ENCODE results near the gene ABL1. TPM values are rescaled to one million over a fixed set of nuclear protein-coding genes. Genes with fewer than 3 reads are reported as not detected.

ABL1 gene
- polyA plus RNA-seq, 1 of the 3 experiments (the other 2 are of a cell fraction), result 24.6 TPM

GRCh38 chr9:130919559-130920145, 84.6 kb downstream of the ABL1 start:
- H3K9me3 ChIP-seq, result no peaks in the 10 kb centered on the region
- no peak overlapping the region for H3K4me2 ChIP-seq
- no peaks in the 10 kb centered on the region for H4K20me1 ChIP-seq (ENCODE audit: insufficient read depth)
- no peaks in the 10 kb centered on the region for H3K4me1 ChIP-seq (ENCODE audit: control insufficient read depth in 1 of 2, insufficient read depth in 2 of 2, low read depth in 1 of 2, low read length in 1 of 2)
- H3K9me2 ChIP-seq, result no peaks in the 10 kb centered on the region
- WGBS (ENCODE audit: low lambda C conversion rate), result 84% methylated on average over 7 of the region's 14 CpGs
- no peak overlapping the region for H3K9ac ChIP-seq
- no peak for DNase-seq
- no peaks in the 10 kb centered on the region for H3K36me3 ChIP-seq (replicated peaks in 1 of 2; ENCODE audit: control insufficient read depth in 1 of 2, insufficient read depth in 2 of 2, low read length in 1 of 2)
- CTCF ChIA-PET, result interaction anchor here (0.6 to 2.2 kb wide), 3 partner anchors 8 to 130 kb away, joined by 3 to 9 read pairs (median 5); no protein-coding TSS in a partner anchor
- no peaks in the 10 kb centered on the region for H3F3A ChIP-seq (replicated peaks; ENCODE audit: insufficient read depth)
- H3K27ac ChIP-seq (ENCODE audit: low read depth in 2 of 2, low read length in 1 of 2), result no peak overlapping the region
- no peak overlapping the region for H3K4me3 ChIP-seq (ENCODE audit: low read depth in 2 of 2, low read length in 1 of 2)
- H3K79me2 ChIP-seq (ENCODE audit: insufficient read depth), result no peaks in the 10 kb centered on the region
- H2AFZ ChIP-seq (ENCODE audit: low read depth), result no peak overlapping the region
- no peaks in the 10 kb centered on the region; the same call in 1 of the 2 replicates for H3K27me3 ChIP-seq (ENCODE audit: insufficient read depth)
- TF ChIP-seq MAX (IDR thresholded peaks at IDR 0.05; ENCODE audit: low read depth) (no peak), GATA2 (CRISPR knock-in tag; IDR thresholded peaks at IDR 0.05) (no peak), RCOR1 (IDR thresholded peaks at IDR 0.05; ENCODE audit: low read length) (no peak), SMC3 (IDR thresholded peaks at IDR 0.05; ENCODE audit: low read depth, low read length) (no peak), EZH2phosphoT487 (IDR thresholded peaks at IDR 0.05; ENCODE audit: borderline replicate concordance, low read depth) (no peak), EP300 (IDR thresholded peaks at IDR 0.05; ENCODE audit: borderline replicate concordance in 1 of 2, low read depth in 1 of 2, low read length in 1 of 2) (no peak), GABPA (IDR thresholded peaks at IDR 0.05; ENCODE audit: low read depth) (no peak), PBX3 (IDR thresholded peaks at IDR 0.05) (no peak), USF2 (IDR thresholded peaks at IDR 0.05; ENCODE audit: borderline replicate concordance, low read depth, low read length) (no peak), TAF1 (IDR thresholded peaks at IDR 0.05; ENCODE audit: borderline replicate concordance, low read depth, low read length) (no peak), MEF2A (IDR thresholded peaks at IDR 0.05; ENCODE audit: borderline replicate concordance, low read depth) (no peak), RFX5 (IDR thresholded peaks at IDR 0.05; ENCODE audit: low read length) (no peak)
- POLR2A ChIA-PET, result no interaction called here

- H3K9ac ChIP-seq, result no peak overlapping the region
- H3K4me2 ChIP-seq, result no peak overlapping the region
- DNase-seq, result no peak
- no peaks in the 10 kb centered on the region for H3F3A ChIP-seq (replicated peaks; ENCODE audit: insufficient read depth)
- no peaks in the 10 kb centered on the region for H3K36me3 ChIP-seq (replicated peaks in 1 of 2; ENCODE audit: control insufficient read depth in 1 of 2, insufficient read depth in 2 of 2, low read length in 1 of 2)
- H3K27me3 ChIP-seq (ENCODE audit: insufficient read depth), result no peaks in the 10 kb centered on the region; the same call in 1 of the 2 replicates
- no peaks in the 10 kb centered on the region for H3K9me3 ChIP-seq
- H2AFZ ChIP-seq (ENCODE audit: low read depth), result no peak overlapping the region
- H3K27ac ChIP-seq (ENCODE audit: low read depth in 2 of 2, low read length in 1 of 2), result no peak overlapping the region
- WGBS (ENCODE audit: low lambda C conversion rate), result 83% methylated on average over 4 of the region's 8 CpGs
- H4K20me1 ChIP-seq (ENCODE audit: insufficient read depth), result no peaks in the 10 kb centered on the region
- H3K4me1 ChIP-seq (ENCODE audit: control insufficient read depth in 1 of 2, insufficient read depth in 2 of 2, low read depth in 1 of 2, low read length in 1 of 2), result no peaks in the 10 kb centered on the region
- H3K9me2 ChIP-seq, result no peaks in the 10 kb centered on the region
- TF ChIP-seq JUND (IDR thresholded peaks at IDR 0.05), result no peak
- no peak for TF ChIP-seq IRF3 (IDR thresholded peaks at IDR 0.05; ENCODE audit: low read depth, low read length)
- TF ChIP-seq GATA2 (CRISPR knock-in tag; IDR thresholded peaks at IDR 0.05), result no peak
- TF ChIP-seq ZBTB33 (IDR thresholded peaks at IDR 0.05; ENCODE audit: borderline replicate concordance, low read depth), result no peak
- TF ChIP-seq FOXJ3 (CRISPR knock-in tag; IDR thresholded peaks at IDR 0.05), result no peak
- TF ChIP-seq FOSL2 (IDR thresholded peaks at IDR 0.05; ENCODE audit: borderline replicate concordance, low read depth), result no peak
- H3K79me2 ChIP-seq (ENCODE audit: insufficient read depth), result no peaks in the 10 kb centered on the region
- ChIA-PET CTCF (interaction anchor here (1.5 kb wide), 1 partner anchor 13 kb away, joined by 5 read pairs; no protein-coding TSS in a partner anchor), POLR2A (no interaction called here)
- H3K4me3 ChIP-seq (ENCODE audit: low read depth in 2 of 2, low read length in 1 of 2), result no peak overlapping the region
Observed at GRCh38 chr9:130920233-130920632, 85.2 kb downstream of the ABL1 start.

Measured in SK-N-SH (cell line).